Activated CD4-positive, alpha-beta T cell treated with anti-CD3 and anti-CD28 coated beads for 4 hours (primary cell): ENCODE results near the gene MSH3.
"Not testable (repeated sequence)": the region's sequence is repeated elsewhere in the genome, so short reads cannot be mapped to it uniquely, and the experiment has no call there.

ENCODE experiments used
- DNase-seq, 2 donors: peaks; one replicate each; pipeline ENCODE4 v3.0.0-alpha.2; 2020

MSH3 gene

GRCh38 chr5:80799041-80799440 lies 144.6 kb downstream of the MSH3 start:
- no peak for DNase-seq

DNA sequence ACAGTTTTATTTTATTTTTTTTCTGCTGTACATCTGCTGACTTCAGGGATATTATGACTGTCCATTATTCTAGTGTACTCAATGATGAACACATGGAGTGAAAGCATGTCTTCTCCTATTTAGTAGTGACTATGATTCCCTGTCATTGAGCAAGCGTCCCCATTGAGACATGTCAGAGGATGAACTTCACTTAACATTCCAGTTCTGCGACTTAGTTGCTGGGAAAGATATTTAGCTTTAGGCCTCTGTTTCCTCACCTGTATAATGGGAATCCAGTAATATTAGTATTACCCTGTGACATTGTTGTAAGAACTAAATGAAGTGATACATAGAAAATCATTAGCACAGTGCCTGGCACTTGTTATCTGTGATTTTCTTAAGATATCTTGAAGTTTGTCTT lies 145.1 kb downstream of the MSH3 start:
- no peak for DNase-seq

DNA sequence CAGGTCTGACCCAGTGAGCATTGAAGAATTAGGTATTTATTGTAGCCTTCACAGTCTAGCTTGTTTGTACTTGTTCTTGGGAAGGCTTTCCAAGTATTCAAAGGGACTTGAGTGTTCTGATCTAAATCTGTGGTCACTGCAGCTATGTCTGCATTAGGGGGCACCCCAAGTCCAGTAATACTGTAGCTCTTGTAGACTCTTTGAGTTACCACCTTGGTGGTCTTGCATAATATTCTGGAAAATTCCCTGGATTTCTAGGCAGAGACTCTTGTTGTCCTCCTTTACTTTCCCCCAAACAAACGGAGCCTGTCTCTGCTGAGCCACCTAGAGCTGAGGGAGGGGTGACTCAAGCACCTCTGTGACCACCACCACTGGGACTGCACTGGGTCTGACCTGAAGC lies 149.9 kb downstream of the MSH3 start:
- no peak for DNase-seq

GRCh38 chr5:80805038-80805437 lies 150.6 kb downstream of the MSH3 start:
- no peak for DNase-seq

DNA sequence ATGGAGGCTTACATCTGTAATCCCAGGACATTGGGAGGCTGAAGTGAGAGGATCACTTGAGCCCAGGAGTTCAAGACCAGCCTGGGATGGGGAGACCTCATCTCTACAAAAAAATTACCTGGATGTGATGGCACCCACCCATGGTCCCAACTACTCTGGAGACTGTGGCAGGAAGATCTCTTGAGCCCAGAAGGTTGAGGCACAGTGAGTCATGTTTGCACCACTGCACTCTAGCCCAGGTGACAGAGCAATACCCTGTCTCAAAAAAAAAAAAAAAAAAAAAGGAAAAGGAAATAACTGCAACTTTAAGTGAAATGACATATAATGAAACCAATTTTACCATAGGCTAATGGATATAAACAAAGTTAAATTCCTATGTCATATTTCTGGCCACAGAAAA lies 152.5 kb downstream of the MSH3 start:
- no peak for DNase-seq

DNA sequence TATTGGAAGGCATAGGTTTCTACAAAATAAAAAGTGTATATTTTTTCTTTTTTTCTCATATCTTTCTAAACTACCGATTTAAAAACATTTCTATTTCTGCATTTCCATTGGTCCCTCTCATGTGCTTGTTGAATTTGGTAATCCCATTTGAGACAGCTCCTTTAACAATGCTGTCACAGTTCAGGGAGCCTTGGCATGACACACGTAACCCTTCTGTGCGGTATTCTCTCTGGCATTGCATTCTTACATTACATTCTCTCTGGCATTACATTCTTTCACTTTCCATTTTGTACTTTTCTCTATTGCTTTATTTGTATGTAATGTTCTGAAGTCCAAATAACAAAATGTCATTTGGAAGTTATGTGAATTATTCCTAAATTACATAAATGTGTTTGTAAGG lies 155.0 kb downstream of the MSH3 start:
- no peak for DNase-seq

DNA sequence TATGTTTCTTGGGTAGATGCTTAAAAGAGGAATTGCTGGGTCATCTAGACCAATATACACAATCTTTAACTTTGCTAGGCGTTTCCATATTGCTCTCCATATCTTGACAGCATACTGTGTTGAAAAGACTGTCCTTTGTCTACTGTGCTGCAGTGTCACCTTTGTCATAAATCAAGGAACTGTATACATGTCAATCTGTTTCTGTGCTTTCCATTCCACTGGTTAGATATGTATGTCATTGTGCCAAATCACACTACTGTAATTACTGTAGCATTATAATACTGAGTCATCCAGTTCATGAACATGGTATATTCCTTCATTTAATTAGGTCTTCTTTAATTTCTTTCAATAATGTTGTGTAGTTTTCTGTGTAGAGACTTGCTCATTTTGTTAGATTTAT lies 156.0 kb downstream of the MSH3 start:
- no peak for DNase-seq

DNA sequence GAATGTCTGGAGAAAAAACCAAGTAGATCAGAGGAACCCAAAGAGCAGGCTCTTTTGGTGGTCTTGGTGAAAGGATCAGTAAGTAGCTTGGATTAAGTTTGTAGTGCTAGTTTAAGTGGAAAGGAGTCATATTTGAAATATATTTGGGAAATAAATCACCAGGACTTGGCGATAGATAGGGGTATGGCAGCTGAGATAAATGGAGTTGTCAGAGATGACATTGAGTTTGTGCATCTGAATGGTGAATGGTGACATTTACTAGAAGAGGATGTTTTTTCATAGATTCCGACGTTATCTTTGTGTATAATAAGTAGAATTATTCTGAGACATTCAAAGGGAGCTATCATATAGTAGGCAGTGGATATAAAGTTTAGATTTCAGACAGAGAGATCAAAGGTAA lies 162.1 kb downstream of the MSH3 start:
- DNase-seq, result no peak

DNA sequence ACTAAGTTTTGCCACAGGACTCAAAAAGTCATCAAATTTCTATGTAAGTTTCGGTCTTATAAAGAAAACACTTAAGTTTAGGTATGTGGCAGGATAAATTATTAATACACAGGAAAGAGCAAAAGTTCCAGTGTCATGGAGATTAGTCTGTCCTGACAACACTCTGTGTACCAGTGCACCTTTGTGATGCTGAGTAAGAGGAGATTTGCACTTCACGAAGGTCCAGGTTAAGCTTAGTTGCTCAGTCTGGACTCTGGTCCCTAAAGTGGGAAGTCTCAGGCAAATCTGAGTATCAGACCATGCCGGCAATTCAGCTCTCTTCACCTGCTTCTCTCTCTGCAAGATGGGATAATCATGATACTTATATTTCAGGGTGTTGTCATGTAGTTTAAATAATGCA lies 166.2 kb downstream of the MSH3 start:
- DNase-seq, result no peak

DNA sequence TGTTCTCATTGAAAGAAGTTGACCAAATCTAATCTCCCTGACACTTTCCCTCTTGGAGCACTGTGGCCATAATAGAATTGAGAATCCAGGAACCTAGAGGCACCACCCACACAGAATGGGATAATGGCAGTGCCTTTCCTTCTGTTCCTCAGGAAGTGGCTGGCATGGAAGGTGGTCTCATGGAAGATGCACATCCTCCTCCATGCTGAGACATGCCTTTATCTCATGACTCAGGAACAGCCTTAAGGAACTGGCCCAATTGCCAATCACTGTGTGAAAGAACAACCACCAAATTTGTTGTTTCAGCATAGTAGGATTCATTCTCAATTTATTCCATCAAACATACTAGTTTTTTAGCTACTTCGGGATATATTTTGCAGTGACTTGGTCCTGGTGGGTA lies 168.2 kb downstream of the MSH3 start:
- DNase-seq, result no peak

GRCh38 chr5:80824159-80824558 lies 169.7 kb downstream of the MSH3 start:
- not testable (repeated sequence) for DNase-seq

- no peak for DNase-seq
These were observed 171.5 kb downstream of the MSH3 start for GRCh38 chr5:80825786-80826460.

DNA sequence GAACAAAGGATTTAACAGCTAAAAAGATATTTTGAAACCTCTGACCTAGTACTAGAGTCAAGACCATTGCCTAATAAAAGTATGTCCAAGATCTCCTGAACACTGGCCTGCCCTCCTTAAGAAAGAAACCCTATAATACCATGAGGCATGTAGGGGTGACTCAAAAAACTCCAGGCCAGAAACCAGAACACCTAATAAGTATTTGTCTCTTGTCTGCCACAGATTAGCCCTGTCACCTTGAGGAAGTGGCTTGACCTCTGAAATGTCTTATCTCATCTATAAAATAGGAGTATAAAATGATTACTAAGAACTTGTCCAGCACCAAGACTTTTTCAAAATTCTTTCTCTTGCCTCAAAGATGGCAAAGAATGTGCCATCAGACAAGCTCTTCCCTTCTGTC lies 180.3 kb downstream of the MSH3 start:
- no peak for DNase-seq

DNA sequence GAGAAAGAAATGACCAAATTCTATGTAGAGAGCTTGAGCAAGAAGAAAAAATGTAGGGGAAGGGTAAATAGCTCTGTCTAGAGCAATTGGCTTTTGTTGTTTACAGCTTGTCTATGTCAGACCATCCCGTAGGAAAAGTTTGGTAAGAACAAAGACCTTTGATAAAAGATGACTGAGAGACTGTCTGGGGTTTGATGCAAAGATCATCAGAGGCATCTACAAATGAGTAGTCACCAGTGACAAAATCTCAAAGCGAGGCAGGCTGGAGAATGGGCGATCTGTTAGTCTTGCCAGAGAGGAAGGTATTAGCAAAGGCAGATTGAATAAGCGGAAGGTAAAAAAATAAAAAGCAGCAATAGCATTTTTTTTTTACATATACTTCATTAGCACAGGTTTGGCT lies 180.7 kb downstream of the MSH3 start:
- no peak for DNase-seq

- no peak for DNase-seq
These were observed 183.2 kb downstream of the MSH3 start for GRCh38 chr5:80837679-80838078.

GRCh38 chr5:80841026-80841797 lies 186.8 kb downstream of the MSH3 start:
- DNase-seq, result not testable (repeated sequence)

- not testable (repeated sequence) for DNase-seq
These were observed 192.0 kb downstream of the MSH3 start for GRCh38 chr5:80846422-80846821.

GRCh38 chr5:80850168-80850567 lies 195.7 kb downstream of the MSH3 start:
- not testable (repeated sequence) for DNase-seq

- no peak for DNase-seq
These were observed 198.1 kb downstream of the MSH3 start for GRCh38 chr5:80852331-80853245.

DNA sequence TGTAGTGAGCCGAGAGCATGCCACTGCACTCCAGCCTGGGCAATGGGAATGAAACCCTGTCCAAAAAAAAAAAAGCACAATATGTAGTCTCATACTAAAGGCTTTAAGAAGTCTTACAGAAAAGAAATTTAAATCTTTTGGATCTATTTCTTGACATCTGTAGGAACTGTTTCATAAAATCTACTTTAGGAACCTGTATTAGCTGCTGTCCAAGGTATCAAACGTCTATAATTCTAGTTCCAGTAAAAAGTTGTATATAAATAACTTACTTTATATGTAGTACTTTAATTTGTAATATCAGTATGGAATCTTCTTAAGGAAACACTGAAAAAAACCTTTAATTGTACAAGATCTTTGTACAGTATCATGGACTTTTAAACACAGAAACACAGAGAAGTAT lies 199.0 kb downstream of the MSH3 start:
- DNase-seq, result no peak

- DNase-seq, result no peak
These were observed 200.1 kb downstream of the MSH3 start for GRCh38 chr5:80854583-80854982.

DNA sequence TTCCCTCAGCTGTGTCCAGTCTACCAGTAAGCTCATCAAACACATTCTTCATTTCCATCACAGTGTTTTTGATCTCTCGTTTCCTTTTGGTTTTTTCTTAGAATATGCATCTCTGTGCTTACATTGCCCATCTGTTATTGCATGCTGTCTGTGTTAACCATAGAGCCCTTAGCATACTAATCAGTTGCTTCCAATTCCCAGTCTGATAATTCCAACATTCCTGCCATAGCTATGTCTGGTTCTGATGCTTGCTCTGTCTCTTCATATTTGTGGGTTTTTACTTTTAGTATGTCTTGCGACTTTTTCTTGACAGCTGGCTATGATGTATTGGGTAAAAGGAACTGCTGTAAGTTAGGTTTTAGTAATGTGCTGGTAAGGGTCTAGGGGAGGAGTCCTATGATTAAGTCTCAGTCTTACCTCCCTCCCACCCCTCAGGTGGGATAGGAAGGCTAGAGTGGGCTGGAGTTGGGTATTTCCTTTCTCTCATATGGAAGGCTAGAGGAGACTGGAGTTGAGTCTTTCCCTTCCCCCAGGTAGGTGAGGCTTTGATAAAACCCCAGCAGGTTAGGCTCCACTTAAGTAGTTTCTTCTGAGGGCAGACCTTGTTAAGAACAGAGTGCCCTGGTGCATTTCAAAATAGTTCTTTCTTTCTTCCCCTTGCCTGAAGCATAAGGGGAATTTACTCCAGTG lies 206.6 kb downstream of the MSH3 start:
- DNase-seq, result no peak

GRCh38 chr5:80863708-80864107 lies 209.3 kb downstream of the MSH3 start:
- DNase-seq, result no peak
